Stromal cell of bone marrow (primary cell): ENCODE results near the gene SPNS2.

Source experiments
- DNase-seq: peaks from one replicate; pipeline ENCODE4 v3.0.0-alpha.2; 2012; ENCODE audit warnings: low read depth

The SPNS2 gene, protein sequence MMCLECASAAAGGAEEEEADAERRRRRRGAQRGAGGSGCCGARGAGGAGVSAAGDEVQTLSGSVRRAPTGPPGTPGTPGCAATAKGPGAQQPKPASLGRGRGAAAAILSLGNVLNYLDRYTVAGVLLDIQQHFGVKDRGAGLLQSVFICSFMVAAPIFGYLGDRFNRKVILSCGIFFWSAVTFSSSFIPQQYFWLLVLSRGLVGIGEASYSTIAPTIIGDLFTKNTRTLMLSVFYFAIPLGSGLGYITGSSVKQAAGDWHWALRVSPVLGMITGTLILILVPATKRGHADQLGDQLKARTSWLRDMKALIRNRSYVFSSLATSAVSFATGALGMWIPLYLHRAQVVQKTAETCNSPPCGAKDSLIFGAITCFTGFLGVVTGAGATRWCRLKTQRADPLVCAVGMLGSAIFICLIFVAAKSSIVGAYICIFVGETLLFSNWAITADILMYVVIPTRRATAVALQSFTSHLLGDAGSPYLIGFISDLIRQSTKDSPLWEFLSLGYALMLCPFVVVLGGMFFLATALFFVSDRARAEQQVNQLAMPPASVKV

DNA sequence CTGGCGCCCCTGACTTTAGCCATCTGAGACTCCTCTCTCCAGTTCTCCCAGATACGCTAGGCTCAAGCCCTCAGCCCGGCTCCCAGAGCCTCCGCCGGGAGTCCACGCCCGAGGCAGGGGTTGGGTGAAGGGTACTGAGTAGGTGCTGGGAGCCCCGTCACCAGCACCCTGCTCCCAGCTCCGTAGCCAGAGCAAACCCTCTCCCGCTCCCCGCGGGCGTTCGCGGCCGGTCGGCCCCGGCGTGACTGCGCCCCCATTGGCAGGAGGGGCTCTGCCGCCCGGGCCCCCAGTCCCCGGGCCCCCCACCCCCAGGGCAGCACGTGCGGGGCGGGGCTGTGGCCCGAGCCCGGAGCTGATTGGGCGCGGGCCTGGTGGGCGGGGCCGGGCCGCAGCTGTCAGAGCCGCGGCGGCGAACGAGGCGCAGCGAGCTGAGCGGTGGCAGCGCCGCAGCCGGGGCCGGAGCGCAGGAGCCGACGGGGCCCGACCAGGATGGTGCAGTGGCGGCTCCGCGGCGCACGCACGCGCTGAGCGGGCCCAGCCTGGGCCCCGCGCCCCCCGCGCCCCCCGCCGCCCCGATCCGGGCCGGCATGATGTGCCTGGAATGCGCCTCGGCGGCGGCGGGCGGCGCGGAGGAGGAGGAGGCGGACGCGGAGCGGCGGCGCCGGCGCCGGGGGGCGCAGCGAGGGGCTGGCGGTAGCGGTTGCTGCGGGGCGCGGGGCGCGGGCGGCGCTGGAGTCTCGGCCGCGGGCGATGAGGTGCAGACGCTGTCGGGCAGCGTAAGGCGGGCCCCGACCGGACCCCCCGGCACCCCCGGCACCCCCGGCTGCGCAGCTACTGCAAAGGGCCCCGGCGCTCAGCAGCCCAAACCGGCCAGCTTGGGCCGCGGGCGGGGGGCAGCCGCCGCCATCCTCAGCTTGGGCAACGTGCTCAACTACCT, at the start of gene SPNS2:
SPNS2 (plus strand) TSS at position 421 of the 937 bp plus-strand sequence; CDS start at position 588, 167 bp downstream.
- no peak for DNase-seq

DNA sequence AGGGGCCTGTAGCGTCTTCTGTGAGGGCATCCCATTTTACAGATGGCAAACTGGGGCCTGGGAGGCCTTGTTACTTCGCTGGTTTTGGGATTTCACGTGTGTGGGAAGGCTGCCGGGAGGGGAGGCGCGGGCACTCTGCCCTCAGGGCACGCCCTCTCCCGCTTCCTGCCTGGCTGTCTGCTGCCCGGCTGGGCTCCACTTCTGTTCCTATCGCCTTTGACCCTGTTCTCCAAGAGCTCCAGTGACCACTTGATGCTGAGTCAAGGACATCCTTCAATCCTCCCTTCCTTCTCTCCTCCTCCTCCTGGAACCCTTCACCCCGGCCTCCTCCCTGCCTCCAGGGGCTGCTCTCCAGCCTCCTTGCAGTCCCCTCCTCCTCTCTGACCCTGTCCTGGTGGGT, 48.9 kb upstream of the SPNS2 start:
- no peak for DNase-seq

DNA sequence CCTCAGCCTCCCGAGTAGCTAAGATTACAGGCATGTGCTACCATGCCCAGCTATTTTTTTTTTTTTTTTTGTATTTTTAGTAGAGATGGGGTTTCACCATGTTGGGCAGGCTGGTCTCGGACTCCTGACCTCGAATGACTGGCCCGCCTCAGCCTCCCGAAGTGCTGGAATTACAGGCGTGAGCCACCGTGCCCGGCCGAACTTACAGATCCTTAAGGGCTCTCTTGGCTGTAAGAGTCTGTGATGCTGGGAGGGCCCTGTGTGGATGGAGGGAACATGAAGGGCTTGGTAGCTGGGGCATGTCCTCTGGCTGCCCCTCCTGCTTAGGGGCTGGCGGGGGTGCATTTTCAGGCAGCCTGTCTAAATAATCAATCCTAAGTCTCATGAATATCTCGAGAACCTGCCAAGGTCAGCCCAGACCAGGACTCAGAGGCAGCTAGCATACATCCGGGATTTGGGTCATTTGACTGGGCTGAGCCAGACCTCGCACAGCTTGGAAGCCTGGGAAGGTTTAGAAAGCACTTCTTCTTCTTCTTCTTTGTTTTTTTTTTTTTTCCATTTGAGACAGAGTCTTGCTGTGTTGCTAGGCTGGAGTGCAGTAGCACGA, 47.9 kb upstream of the SPNS2 start:
- DNase-seq, result no peak

DNA sequence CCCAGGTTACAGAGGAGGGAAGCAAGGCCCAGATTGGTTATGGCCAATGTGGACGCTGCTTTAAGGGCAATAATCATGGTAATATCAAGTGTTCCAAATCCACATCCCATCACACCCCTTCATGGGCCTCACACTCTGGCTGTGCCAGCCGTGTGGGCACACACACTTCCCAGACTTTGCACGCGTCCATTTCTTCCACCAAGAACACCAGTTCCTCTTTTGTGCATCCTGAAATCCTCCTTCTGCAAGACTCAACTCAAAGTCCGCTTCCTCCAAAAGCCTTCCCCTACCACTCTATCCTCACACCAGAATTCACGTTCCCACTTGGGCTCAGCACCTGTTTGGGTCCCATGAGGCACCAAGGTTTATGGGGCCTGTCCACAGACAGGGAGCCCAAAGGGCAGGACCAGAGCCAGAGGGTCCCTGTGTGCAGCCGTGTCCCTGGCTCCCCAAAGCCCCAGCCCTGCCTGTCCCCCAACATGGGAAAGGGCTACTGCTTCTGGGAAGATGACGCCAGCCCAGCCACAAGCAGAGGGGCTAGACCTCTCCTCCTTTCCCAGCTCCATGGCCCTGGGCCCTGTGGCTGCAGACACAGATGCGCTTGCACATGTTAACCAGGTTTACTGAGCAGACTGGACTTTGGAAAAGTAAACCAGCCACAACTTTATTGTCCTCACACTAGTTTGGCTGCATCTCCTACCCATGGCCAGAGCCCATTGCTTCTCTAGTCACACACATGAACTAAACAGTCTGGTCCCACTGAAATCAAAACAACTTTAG, 44.7 kb upstream of the SPNS2 start:
- no peak for DNase-seq

DNA sequence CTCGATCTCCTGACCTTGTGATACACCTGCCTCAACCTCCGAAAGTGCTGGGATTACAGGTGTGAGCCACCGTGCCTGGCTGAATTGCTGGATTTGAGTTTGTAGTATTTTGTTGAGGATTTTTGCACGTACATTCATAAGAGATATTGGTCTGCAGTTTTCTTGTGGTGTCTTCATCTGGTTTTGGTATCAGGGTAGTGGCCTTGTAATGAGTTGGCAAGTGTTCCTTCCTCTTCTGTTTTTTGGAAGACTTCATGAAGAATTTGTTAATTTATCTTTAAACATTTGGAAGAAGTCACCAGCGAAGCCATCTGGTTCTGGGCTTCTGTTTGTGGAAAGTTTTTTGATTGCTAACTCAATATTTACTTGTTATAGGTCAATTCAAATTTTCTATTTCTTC, 38.0 kb upstream of the SPNS2 start:
- DNase-seq, result no peak

DNA sequence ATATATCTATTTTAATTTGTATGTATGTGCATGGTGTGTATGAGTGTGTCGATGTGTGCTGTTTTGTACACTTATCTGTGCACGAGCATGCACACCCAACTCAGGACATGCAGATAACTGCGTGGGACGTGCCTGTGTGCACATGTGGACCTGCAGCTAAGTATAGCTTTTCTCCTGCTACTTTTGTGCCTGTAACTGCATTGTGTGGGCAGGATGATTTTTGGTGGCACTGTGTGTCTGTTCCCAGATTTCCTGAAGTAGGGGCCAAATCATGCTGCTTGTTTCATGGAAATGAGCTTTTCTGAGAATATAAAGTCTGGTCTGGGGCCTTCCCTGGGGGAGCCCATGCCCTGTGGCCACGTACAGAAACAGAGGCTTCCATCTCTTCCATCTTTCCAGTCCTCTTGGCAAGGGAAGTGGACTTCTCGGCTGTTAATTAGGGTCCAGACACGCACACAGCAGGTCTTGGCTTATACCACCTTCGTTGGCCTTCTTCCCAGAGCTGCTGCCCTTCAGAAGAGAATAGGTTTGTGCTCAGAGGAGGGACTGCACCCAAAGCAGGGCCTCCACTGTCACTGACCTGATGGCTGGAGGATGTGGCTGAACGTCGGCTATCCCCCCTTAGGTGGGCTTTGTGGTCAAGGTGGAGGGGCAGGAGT, 34.7 kb upstream of the SPNS2 start:
- no peak for DNase-seq

DNA sequence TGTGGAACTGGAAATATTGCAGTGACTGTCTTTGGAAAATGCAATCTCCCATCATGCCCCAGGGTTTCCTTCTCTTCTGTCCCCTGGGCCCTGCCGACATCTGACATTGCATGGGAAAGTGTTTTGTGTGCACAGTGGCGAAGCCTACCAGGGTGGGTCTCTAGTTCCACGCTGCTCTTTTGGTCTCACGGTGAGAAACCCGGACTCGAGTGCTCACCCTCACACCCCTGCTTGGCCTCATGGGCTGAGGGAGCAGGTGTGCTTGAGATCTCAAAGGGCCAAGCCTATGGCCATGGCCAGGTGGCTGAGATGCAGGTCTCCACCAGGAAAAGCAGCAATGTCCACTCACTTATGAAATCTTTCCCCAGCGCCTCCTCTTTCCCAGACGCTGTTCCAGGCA, 32.9 kb upstream of the SPNS2 start:
- DNase-seq, result no peak

DNA sequence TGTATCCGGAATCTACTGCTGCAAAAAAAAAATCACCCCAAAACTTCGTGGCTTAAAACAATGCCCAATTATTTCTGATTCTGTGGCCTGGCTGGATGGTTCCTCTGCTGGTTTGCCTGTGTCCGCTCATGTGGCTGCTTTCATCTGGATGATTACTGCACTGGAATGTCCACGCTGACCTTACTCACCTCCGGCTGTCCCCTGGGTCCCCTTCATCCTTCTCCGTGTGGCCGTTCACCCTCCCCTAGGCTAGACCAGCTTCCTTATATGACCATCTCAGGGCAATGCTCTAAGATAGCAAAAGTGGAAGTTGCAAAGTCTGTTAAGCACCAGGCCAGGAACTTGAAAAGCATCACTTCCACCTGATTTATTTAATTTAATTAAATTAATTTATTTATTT, 31.4 kb upstream of the SPNS2 start:
- no peak for DNase-seq

DNA sequence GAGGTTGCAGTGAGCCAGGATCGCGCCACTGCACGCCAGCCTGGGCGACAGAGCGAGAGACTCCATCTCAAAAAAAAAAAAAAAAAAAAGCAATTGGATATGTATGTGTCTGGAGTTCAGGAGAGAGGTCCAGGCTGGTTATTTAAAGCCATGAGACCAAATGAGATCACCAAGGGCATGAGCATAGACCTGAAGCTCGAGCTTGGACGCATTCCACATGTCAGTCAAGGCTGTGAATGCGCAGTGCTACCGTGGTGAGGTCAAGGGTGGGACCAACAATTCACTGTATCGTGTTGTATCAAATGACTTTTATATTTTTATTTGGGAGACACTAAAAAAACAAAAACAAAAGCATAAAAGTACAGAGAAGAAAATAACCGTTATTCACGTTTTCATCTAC, 29.1 kb upstream of the SPNS2 start:
- no peak for DNase-seq

DNA sequence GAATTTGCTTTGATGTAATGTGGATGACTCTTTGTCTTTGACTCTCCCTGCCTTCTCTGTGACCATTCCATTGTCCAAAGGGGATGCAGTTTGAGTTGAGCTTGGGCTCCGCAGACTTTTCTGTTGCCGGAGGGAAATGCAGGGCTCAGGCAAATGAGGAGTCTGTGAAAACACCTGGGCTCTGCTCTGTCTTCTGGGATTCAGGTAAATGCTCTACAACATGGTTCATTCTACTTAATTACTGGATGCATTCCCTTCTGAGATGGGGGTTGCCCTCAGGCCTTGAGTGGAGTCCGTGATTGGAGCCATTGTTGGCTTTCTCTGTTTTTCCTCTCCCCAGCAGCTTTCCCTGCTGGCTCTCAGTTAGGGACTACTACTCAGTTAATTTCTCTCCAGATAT, 26.4 kb upstream of the SPNS2 start:
- DNase-seq, result no peak

DNA sequence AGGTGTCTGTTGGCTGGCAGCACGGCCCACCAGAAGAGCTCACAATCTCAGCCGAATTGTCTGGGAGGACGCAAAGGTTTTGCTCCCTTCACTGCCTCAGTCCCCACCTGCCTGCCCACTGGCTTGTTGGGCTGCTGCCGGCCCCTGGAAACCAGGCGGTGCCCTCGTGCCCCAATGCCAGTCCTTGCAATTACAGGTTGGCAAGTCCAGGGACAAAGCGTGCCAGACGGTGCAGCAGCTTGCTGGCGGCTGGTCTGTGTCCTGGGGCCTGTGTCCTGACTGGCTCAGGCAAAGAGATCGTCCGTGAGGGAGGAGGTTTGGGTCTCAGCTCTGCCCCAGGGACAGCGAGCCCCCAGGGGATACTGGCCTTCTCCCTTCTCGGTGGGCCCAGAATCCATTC, 24.6 kb upstream of the SPNS2 start:
- DNase-seq, result no peak

DNA sequence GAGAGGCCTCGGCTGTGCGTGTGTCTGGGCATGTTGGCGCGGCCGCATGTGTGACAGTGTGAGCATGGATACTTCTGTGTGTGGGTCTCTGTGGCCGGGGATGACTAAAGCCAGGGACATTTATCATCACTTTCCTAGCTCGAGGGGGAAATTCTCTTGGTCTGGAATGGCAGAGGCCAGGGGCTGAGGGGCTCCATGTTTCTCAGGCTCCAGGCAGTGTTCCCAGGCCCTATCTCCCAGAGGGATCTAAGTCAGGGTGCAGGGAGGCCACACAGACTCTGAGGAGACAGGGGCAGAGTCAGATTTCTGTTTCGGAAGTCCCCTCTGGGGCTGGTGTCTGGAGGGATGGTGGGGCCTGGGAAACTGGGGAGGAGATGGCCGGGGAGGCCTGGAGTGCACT, 23.7 kb upstream of the SPNS2 start:
- no peak for DNase-seq

DNA sequence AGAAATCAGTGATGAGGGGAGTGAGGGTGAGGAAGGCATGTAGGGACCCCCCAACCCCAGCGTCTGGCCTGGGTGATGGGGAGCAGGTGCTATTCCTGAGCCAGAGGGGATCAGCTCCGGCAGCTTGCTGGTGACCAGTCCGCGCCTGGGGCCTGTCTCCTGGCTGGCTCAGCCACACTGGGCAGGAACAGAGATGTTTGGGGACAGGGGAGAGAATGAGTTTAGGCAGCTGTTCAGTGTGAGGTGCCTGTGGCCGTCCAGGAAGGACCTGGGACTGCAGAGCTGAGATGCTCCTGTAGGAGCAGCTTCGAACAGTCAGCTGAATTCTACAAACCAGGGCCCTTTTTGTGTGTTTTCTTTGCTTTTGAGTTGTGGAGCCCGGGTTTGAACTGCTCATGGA, 23.2 kb upstream of the SPNS2 start:
- DNase-seq, result no peak

DNA sequence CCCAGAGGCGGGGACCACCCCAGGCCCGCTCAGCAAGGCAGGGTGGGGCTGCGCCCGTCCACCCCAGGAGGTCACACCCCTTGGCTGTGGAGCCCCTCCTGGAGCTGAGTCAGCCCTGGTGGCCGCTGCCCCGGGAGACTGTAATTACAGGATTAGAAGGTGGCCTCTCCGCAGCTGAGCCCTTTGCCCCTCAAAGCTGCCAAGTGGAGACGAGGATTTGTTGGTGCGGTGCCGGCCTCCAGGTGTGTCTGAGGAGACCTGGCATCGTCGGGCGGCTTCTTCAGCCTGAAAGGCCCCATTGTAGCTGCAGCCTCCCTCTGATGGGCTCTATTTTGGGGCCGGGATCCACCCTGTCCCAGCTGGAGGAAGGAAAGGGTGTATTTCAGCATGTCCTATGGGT, 22.7 kb upstream of the SPNS2 start:
- DNase-seq, result no peak

DNA sequence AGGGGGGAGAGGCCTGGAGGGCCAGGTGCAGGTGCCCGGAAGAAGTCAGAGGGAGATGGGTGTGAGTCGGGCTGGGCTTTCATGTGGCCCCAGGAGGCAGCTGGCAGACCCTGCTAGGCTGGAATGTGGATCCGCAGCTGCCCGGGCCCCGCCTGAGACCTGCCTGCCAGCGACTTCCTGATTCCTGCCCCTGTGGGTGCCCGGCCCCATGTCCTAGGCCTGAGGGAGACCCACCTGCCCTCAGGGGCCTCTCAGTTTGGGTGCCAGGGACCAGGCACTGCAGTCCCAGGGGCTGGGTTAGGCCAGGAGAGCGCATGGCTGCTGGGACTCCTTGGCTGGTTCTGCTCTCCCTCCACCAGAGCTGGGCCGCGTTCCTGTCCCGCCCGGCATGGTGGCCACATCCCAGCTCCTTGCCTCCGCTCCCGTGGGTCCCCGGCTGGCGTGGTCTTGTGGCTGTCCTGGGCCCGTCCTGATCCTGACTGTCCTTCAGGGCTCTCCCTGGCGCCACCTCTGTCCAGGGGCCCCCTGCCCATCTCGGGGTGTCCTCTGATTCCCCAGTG, 22.1 kb upstream of the SPNS2 start:
- DNase-seq, result no peak

DNA sequence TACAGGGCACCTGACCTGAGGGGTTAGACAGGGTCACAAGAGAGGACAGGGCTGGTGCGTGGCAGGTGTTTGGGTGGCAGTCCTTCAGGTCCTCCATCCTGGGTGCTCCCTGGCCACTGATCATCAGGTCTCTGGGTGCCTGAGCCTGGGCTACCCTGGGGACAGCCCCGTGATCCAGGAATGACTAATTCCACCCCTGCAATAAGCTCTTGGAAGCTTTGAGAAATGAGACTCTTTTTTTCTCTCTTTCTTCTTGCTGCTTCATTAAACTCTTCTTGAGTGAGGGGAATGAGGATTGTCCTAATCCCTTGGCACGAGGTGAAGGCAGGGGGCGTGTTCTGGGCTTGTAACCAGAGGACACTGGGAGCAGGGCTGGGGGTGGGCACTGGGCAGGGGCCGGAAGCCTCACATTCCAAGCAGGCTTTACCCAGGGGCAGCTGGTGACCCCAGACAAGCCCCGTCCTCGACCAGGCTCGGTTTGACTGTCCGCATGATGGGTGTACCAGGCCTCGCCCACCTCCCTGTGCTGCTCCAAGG, 21.4 kb upstream of the SPNS2 start:
- no peak for DNase-seq

DNA sequence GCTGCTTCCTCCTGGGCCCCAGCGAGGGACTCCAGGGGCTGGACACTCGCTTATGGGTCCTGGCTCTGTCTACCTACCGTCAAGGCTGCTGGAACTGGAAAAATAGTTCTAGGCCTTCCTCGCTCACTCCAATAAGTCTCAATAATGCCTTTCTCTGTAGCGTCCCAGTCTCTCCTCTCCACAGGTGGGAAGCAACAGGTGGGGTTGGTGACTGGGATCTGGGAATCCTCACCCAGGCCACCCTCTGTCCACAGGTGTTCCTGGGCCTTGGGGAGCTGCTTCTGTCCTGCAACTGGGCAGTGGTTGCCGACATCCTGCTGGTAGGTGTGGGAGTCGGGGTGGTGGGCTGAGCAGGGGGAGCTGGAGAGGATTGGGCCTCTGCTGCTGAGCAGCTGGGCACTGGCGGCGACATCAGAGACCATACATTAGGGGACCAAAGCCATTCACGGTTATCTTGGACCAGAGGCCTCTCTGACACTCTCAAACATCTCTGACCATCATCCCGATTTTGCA, 20.3 kb upstream of the SPNS2 start:
- no peak for DNase-seq

DNA sequence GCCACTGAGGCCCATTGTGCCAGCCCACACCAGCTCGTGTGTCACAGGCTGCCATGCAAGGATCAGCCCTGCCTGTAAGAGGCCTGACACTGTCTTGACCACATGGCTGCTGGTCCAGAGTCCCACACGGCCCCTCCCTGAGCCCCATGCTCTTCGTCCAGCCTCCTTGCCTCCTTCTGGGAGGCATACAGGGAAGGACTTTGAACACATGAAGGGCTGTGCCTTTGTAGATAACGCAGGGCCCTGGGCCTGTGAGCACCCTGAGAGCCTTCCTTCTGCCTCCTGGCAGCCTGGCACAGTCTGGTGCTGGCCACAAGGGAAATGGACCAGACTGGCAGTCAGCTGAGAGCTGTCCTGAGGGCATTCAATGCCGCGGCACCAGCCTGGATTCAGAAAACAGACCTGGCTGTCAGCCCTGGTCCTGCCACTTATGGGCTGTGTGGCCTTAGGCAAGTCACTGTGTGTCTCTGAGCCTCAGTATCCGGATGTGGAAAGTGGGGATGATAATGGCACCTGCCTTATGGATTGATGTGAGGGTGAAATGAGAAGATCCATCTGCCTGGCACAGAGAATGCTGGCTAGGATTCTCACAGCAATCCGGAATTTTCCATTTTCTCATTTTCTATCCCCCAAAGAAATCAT, 19.2 kb upstream of the SPNS2 start:
- DNase-seq, result no peak

DNA sequence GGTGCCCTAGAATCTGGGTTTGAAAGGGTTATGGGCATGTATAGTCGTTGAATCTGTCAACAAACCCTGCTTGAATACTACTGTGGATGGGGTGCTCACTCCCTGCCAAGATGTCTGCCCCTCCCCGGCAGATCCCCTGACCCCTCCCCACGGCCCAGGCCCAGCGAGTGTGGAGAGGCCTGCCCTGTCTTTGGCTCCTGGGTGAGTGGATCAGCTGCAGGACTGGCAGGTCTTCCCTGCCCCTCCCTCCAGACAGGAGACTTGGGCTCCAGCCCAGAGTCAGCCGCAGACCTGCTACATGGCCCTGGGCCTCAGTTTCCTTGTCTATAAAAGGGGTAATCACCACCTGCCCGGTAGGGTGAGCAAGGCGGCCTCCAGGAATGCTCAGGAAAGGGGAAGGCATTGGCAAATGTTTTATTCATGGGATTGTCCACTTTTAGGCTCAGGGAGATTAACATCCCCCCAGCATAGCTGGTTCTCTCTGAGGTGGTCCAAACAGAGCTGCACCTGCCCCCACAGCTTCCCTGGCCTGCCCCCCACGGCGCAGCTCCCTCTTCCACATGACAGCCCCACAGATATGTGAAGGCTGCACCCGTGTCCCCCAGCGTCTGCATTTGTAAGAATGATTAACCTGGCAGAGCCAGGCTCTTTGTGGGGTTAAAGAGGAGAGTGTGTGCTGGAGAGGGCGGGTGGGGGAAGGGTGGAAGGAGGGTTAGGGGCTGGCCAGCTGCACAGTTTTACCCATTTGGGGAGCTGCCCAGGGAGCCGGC, 18.5 kb upstream of the SPNS2 start:
- no peak for DNase-seq
